Measurements from ENCODE around the gene COPA.

DNA sequence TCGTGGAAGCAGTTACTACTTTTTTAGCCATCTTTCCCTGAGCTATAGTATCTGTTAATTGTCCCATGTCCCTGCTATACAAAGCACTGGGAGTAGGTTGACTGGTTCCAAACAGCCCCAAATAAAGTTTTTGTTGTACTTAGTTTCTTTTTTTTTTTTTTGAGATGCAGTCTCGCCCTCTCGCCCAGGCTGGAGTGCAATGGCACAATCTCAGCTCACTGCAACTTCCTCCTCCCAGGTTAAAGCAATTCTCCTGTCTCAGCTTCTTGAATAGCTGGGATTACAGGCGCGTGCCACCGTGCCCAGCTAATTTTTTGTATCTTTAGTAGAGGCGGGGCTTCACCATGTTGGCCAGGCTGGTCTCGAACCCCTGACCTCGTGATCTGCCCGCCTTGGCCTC, 3.4 kb upstream of the COPA start:
- TF ChIP-seq, protein P1, sequence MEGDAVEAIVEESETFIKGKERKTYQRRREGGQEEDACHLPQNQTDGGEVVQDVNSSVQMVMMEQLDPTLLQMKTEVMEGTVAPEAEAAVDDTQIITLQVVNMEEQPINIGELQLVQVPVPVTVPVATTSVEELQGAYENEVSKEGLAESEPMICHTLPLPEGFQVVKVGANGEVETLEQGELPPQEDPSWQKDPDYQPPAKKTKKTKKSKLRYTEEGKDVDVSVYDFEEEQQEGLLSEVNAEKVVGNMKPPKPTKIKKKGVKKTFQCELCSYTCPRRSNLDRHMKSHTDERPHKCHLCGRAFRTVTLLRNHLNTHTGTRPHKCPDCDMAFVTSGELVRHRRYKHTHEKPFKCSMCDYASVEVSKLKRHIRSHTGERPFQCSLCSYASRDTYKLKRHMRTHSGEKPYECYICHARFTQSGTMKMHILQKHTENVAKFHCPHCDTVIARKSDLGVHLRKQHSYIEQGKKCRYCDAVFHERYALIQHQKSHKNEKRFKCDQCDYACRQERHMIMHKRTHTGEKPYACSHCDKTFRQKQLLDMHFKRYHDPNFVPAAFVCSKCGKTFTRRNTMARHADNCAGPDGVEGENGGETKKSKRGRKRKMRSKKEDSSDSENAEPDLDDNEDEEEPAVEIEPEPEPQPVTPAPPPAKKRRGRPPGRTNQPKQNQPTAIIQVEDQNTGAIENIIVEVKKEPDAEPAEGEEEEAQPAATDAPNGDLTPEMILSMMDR (IDR thresholded peaks at IDR 0.05; ENCODE audit: insufficient read depth, low read depth, low read length) = no peak
- TF ChIP-seq EZH2 (IDR thresholded peaks at IDR 0.05; ENCODE audit: insufficient read depth, low read length) = no peak
